MM.1S (cell line): ENCODE measurements around the gene SIM1.

Experiments used
- DNase-seq: peaks from one replicate; pipeline ENCODE4 v3.0.0-alpha.2; 2015
- H2AFZ ChIP-seq: fragments of 300-600 bp; sonication (generic); 2 replicates; pipeline ENCODE4 v1.6.0; 2016; ENCODE audit warnings: antibody characterized with exemption, low read length
- H3F3A ChIP-seq: fragments of 300-600 bp; sonication (generic); 2 replicates; pipeline ENCODE4 v1.6.1; 2016; ENCODE audit warnings: mild to moderate bottlenecking, antibody characterized with exemption, low read length, moderate library complexity, mixed read lengths; ENCODE audit not compliant: insufficient read depth
- H3K27ac ChIP-seq: fragments of 300-600 bp; sonication (generic); 2 replicates; pipeline ENCODE4 v1.5.1; 2016; ENCODE audit warnings: mild to moderate bottlenecking, low read length
- H3K27me3 ChIP-seq: fragments of 300-600 bp; sonication (generic); replicated peaks from 2 replicates; pipeline ENCODE4 v1.6.0; 2016; ENCODE audit warnings: low read length; ENCODE audit not compliant: insufficient read depth
- H3K36me3 ChIP-seq: fragments of 300-600 bp; sonication (generic); replicated peaks from 2 replicates; pipeline ENCODE4 v1.6.1; 2016; ENCODE audit warnings: mild to moderate bottlenecking, low read length, mixed read lengths; ENCODE audit not compliant: insufficient read depth
- H3K4me1 ChIP-seq: fragments of 300-600 bp; sonication (generic); 2 replicates; pipeline ENCODE4 v1.6.1; 2016; ENCODE audit warnings: low read length, mixed read lengths
- H3K4me2 ChIP-seq: fragments of 300-600 bp; sonication (generic); 2 replicates; pipeline ENCODE4 v1.6.0; 2016; ENCODE audit warnings: low read depth, low read length
- H3K4me3 ChIP-seq: fragments of 300-600 bp; sonication (generic); 2 replicates; pipeline ENCODE4 v1.5.1; 2016; ENCODE audit warnings: low read length, mixed read lengths
- H3K79me2 ChIP-seq: fragments of 300-600 bp; sonication (generic); 2 replicates; pipeline ENCODE4 v1.6.1; 2016; ENCODE audit warnings: mixed run types, low read length, mixed read lengths
- H3K9ac ChIP-seq: fragments of 300-600 bp; sonication (generic); 2 replicates; pipeline ENCODE4 v1.6.1; 2016; ENCODE audit warnings: low read length, mixed read lengths
- H3K9me2 ChIP-seq: fragments of 300-600 bp; sonication (generic); replicated peaks from 2 replicates; pipeline ENCODE4 v1.6.1; 2016; ENCODE audit warnings: mild to moderate bottlenecking, low read length, mixed read lengths; ENCODE audit not compliant: insufficient read depth
- H3K9me3 ChIP-seq: fragments of 300-600 bp; sonication (generic); replicated peaks from 2 replicates; pipeline ENCODE4 v1.6.1; 2016; ENCODE audit warnings: mild to moderate bottlenecking, low read length, mixed read lengths; ENCODE audit not compliant: insufficient read depth
- H4K20me1 ChIP-seq: fragments of 300-600 bp; sonication (generic); 2 replicates; pipeline ENCODE4 v1.6.1; 2016; ENCODE audit warnings: mild to moderate bottlenecking, low read length, moderate library complexity, mixed read lengths; ENCODE audit not compliant: insufficient read depth
- CTCF ChIP-seq: fragments of 300-600 bp; sonication (generic); IDR thresholded peaks from 2 replicates; pipeline ENCODE4 v1.5.1; 2016; ENCODE audit warnings: antibody characterized with exemption, low read length, mixed read lengths
- EZH2 ChIP-seq: fragments of 300-600 bp; sonication (generic); optimal IDR thresholded peaks from 2 replicates; pipeline ENCODE3; 2017; ENCODE audit warnings: low read depth, mild to moderate bottlenecking, antibody characterized with exemption, low read length, mixed read lengths
- EZH2phosphoT487 ChIP-seq: fragments of 300-600 bp; sonication (generic); IDR thresholded peaks from 2 replicates; pipeline ENCODE4 v1.6.1; 2018; ENCODE audit warnings: antibody characterized with exemption, low read length

SIM1 gene

GRCh38 chr6:100353276-100354015 is 111.3 kb downstream of the SIM1 start:
- no peak overlapping the region for H3K4me2 ChIP-seq
- no peaks in the 10 kb centered on the region for H3K27me3 ChIP-seq
- TF ChIP-seq EZH2 (no peak), EZH2phosphoT487 (no peak), CTCF (no peak)
- no peak overlapping the region for H2AFZ ChIP-seq
- H4K20me1 ChIP-seq: no peaks in the 10 kb centered on the region
- no peaks in the 10 kb centered on the region for H3F3A ChIP-seq
- no peak overlapping the region for H3K9ac ChIP-seq
- H3K9me2 ChIP-seq: no peaks in the 10 kb centered on the region
- H3K79me2 ChIP-seq: no peaks in the 10 kb centered on the region
- DNase-seq: no peak
- H3K4me1 ChIP-seq: no peaks in the 10 kb centered on the region
- H3K36me3 ChIP-seq: no peaks in the 10 kb centered on the region
- no peaks in the 10 kb centered on the region for H3K9me3 ChIP-seq
- no peak overlapping the region for H3K27ac ChIP-seq
- H3K4me3 ChIP-seq: no peak overlapping the region

GRCh38 chr6:100350139-100350538 is 114.6 kb downstream of the SIM1 start:
- no peaks in the 10 kb centered on the region for H3K27me3 ChIP-seq
- H3K36me3 ChIP-seq: no peaks in the 10 kb centered on the region
- no peak overlapping the region for H3K4me3 ChIP-seq
- TF ChIP-seq CTCF (no peak), EZH2 (no peak), EZH2phosphoT487 (no peak)
- H3K27ac ChIP-seq: no peak overlapping the region
- no peaks in the 10 kb centered on the region for H4K20me1 ChIP-seq
- H3K4me2 ChIP-seq: no peak overlapping the region
- H3K4me1 ChIP-seq: no peaks in the 10 kb centered on the region
- H3K9ac ChIP-seq: no peak overlapping the region
- no peak overlapping the region for H2AFZ ChIP-seq
- H3K79me2 ChIP-seq: no peaks in the 10 kb centered on the region
- no peaks in the 10 kb centered on the region for H3K9me3 ChIP-seq
- no peaks in the 10 kb centered on the region for H3F3A ChIP-seq
- no peak for DNase-seq
- no peaks in the 10 kb centered on the region for H3K9me2 ChIP-seq

- no peak for DNase-seq
- no peak overlapping the region for H2AFZ ChIP-seq
- H3K79me2 ChIP-seq: no peaks in the 10 kb centered on the region
- no peak overlapping the region for H3K9ac ChIP-seq
- H3K27me3 ChIP-seq: no peaks in the 10 kb centered on the region
- TF ChIP-seq EZH2 (no peak), CTCF (no peak), EZH2phosphoT487 (no peak)
- no peaks in the 10 kb centered on the region for H3K36me3 ChIP-seq
- no peak overlapping the region for H3K27ac ChIP-seq
- H3K4me3 ChIP-seq: no peak overlapping the region
- no peaks in the 10 kb centered on the region for H3K4me1 ChIP-seq
- H3K9me2 ChIP-seq: no peaks in the 10 kb centered on the region
- H3F3A ChIP-seq: no peaks in the 10 kb centered on the region
- H4K20me1 ChIP-seq: no peaks in the 10 kb centered on the region
- no peaks in the 10 kb centered on the region for H3K9me3 ChIP-seq
- H3K4me2 ChIP-seq: no peak overlapping the region
Observed at GRCh38 chr6:100349366-100349765, 115.4 kb downstream of the SIM1 start.
